Mucosa of descending colon (tissue), 3 donors: ENCODE data around the gene PTPRE. TPM values are rescaled to one million over a fixed set of nuclear protein-coding genes. Genes with fewer than 3 reads are reported as not detected.

Source experiments
- ATAC-seq: fragments of 200-7000 bp; cut with Tn5 transposase; one replicate; pipeline ENCODE4 v1.9.1; 2020; ENCODE audit warnings: mild to moderate bottlenecking, moderate library complexity
- DNase-seq, 3 donors: peaks; one replicate each; pipeline ENCODE4 v3.0.0-alpha.2; 2020
- H3K36me3 ChIP-seq: fragments of 200-600 bp; one replicate; pipeline ENCODE4 v1.8.0; 2021; ENCODE audit warnings: low read depth, mild to moderate bottlenecking
- H3K4me1 ChIP-seq: fragments of 200-600 bp; one replicate; pipeline ENCODE4 v1.8.0; 2021; ENCODE audit warnings: low read depth, mild to moderate bottlenecking
- H3K4me3 ChIP-seq: fragments of 200-600 bp; one replicate; pipeline ENCODE4 v1.8.0; 2021; ENCODE audit warnings: mild to moderate bottlenecking
- H3K9me3 ChIP-seq: fragments of 200-600 bp; one replicate; pipeline ENCODE4 v1.8.0; 2021; ENCODE audit warnings: mild to moderate bottlenecking
- intact Hi-C, 2 donors: fragments of 100-400 bp; cut with DNase I in 1 of 2; cut with micrococcal nuclease in 1 of 2; formaldehyde crosslinking; loops; one replicate each; pipeline versions ENCODE4 v1.11.0 to v1.11.1; 2022; cut with DNase I, micrococcal nuclease
- total RNA-seq, 3 donors: library from RNA; stranded (reverse); fragmentation: NEBNext Ultra II Directional in 2 of 3; extraction: Animal tissue kit (Norgen Biotek cat#: 25700) in 2 of 3; gene quantifications; one replicate each; pipeline versions ENCODE4 v1.2.1 to v1.2.4, GENCODE V29; 2021 to 2023
- TF ChIP-seq, protein P1 (sequence below): fragments of 200-600 bp; IDR thresholded peaks from one replicate; pipeline ENCODE4 v1.8.0; 2022; ENCODE audit warnings: antibody characterized with exemption, mild to moderate bottlenecking
- donor health status: DM: no; HTN: no; CAD: no; lungs with moderate emphysema.
- donor health status: DM: no; HTN: no; CAD: no.
- donor health status: DM: no; HTN: yes; CAD: no.

The PTPRE gene
- total RNA-seq, 3 donors from 2014 or later = 28.8 to 33.6 (median 32.5) TPM

GRCh38 chr10:127911867-127912257 lies 5.0 kb downstream of the PTPRE start:
- no peaks in the 10 kb centered on the region for H3K36me3 ChIP-seq
- peaks cover 12% of the 10 kb centered on the region for H3K4me1 ChIP-seq
- DNase-seq = no peak
- no peak for ATAC-seq
- H3K9me3 ChIP-seq = no peaks in the 10 kb centered on the region
- intact Hi-C loops = no loop called here
- H3K4me3 ChIP-seq = no peak overlapping the region
- TF ChIP-seq, protein P1, sequence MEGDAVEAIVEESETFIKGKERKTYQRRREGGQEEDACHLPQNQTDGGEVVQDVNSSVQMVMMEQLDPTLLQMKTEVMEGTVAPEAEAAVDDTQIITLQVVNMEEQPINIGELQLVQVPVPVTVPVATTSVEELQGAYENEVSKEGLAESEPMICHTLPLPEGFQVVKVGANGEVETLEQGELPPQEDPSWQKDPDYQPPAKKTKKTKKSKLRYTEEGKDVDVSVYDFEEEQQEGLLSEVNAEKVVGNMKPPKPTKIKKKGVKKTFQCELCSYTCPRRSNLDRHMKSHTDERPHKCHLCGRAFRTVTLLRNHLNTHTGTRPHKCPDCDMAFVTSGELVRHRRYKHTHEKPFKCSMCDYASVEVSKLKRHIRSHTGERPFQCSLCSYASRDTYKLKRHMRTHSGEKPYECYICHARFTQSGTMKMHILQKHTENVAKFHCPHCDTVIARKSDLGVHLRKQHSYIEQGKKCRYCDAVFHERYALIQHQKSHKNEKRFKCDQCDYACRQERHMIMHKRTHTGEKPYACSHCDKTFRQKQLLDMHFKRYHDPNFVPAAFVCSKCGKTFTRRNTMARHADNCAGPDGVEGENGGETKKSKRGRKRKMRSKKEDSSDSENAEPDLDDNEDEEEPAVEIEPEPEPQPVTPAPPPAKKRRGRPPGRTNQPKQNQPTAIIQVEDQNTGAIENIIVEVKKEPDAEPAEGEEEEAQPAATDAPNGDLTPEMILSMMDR = no peak

DNA sequence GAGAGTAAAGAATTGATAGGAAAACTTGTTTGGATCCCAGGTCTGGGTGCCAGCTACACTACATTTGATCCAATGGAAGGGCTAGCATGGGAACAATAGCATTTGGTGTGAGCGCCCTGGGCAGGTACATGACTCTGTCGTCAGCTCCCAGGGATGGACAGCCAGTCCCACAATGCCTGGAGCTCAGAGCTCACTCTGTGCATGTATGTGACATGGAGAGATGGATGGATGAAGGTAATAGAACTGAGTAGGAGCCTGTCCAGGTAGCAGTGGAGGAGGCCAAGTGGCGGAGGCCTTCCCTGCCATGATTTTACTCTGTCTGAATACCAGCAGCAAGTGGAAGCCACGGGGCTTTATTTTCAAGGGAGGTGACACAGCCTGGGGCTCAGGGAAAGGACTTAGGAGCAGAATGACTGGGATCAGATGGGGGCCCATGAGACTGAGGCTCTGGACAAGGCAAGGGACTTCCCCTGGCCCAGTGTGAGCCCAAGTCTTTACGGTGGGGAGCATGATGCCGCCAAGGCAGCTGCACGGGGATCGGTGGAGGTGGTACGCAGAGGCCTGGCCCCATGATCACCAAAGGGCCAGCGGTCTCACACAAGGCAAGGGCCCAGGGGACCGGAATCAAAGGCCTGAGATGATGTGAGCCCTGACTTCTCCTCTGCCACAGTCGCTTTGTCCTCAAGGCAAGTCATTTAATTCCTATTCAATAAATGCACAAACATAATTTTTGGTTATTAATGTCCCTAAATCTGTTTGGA lies 5.9 kb downstream of the PTPRE start:
- peaks cover 11% of the 10 kb centered on the region for H3K4me1 ChIP-seq
- H3K4me3 ChIP-seq = no peak overlapping the region
- ATAC-seq (no peak), DNase-seq (no peak)
- TF ChIP-seq, protein P1 = no peak
- intact Hi-C loops = no loop called here
- H3K36me3 ChIP-seq = no peaks in the 10 kb centered on the region
- no peaks in the 10 kb centered on the region for H3K9me3 ChIP-seq

GRCh38 chr10:127913368-127913759 lies 6.5 kb downstream of the PTPRE start:
- DNase-seq = no peak
- intact Hi-C loops = no loop called here
- TF ChIP-seq, protein P1 = no peak

GRCh38 chr10:127915324-127915723 lies 8.4 kb downstream of the PTPRE start:
- TF ChIP-seq, protein P1 = no peak
- intact Hi-C loops = no loop called here
- ATAC-seq = no peak
- H3K4me1 ChIP-seq = no peaks in the 10 kb centered on the region
- no peak overlapping the region for H3K4me3 ChIP-seq
- no peaks in the 10 kb centered on the region for H3K36me3 ChIP-seq
- DNase-seq = no peak
- H3K9me3 ChIP-seq = no peaks in the 10 kb centered on the region

More at GRCh38 chr10:127913368-127913759, 6.5 kb downstream of the PTPRE start:
- ATAC-seq = no peak
- H3K4me1 ChIP-seq = peaks cover 5% of the 10 kb centered on the region
- no peaks in the 10 kb centered on the region for H3K36me3 ChIP-seq
- H3K9me3 ChIP-seq = no peaks in the 10 kb centered on the region
- no peak overlapping the region for H3K4me3 ChIP-seq

- no peaks in the 10 kb centered on the region for H3K9me3 ChIP-seq
- DNase-seq (no peak), ATAC-seq (no peak)
- intact Hi-C loops = no loop called here
- H3K36me3 ChIP-seq = no peaks in the 10 kb centered on the region
- TF ChIP-seq, protein P1 = no peak
- no peak overlapping the region for H3K4me3 ChIP-seq
- H3K4me1 ChIP-seq = no peaks in the 10 kb centered on the region
These were observed 9.9 kb downstream of the PTPRE start for GRCh38 chr10:127916826-127917225.
